Measurements from ENCODE around the gene BDP1. TPM values are rescaled to one million over a fixed set of nuclear protein-coding genes. Genes with fewer than 3 reads are reported as not detected.
A peak's percentile ranks its signal among the peaks of the same experiment; 100 is the strongest.
"Not testable (repeated sequence)": the region's sequence is repeated elsewhere in the genome, so short reads cannot be mapped to it uniquely, and the experiment has no call there.

The BDP1 gene
- total RNA-seq, 1 donor from 2014 or later = 19.1 TPM

DNA sequence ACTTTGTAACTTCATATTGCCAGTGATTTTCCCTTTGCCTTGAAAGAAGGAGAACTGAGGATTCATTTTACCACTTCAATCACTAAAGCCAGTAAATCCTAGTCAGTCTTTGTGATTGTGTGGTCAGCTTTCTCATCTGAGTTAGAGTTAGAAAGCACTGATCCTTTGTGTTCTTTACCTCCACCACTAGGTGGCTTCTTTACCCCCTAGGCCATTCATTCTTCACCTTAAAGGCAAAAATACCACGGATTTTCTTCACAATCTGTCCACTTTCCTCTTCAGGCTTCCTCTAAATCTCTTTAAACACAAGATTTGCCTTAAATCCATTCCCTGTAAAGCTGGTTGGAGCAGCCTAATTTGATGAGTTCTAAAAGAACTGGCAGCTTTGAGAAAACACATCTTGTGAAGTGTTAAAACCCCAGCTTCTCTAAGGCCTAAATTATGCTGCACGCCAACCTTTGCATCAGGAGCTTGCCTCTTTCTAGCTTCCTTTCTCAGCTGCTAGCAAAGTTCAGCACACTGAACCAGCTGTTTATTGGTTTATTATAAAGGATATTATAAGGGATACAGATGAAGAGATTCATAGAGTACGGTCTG is 20.4 kb downstream of the BDP1 start:
- no peak overlapping the region for H3K27ac Mint-ChIP-seq (ENCODE audit: unreplicated experiment)
- TF ChIP-seq, protein P1, sequence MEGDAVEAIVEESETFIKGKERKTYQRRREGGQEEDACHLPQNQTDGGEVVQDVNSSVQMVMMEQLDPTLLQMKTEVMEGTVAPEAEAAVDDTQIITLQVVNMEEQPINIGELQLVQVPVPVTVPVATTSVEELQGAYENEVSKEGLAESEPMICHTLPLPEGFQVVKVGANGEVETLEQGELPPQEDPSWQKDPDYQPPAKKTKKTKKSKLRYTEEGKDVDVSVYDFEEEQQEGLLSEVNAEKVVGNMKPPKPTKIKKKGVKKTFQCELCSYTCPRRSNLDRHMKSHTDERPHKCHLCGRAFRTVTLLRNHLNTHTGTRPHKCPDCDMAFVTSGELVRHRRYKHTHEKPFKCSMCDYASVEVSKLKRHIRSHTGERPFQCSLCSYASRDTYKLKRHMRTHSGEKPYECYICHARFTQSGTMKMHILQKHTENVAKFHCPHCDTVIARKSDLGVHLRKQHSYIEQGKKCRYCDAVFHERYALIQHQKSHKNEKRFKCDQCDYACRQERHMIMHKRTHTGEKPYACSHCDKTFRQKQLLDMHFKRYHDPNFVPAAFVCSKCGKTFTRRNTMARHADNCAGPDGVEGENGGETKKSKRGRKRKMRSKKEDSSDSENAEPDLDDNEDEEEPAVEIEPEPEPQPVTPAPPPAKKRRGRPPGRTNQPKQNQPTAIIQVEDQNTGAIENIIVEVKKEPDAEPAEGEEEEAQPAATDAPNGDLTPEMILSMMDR (IDR thresholded peaks at IDR 0.05) = peak; percentile 82
- no peak for DNase-seq (ENCODE audit: low spot score)
- H3K4me1 Mint-ChIP-seq (ENCODE audit: low read depth) = no peaks in the 10 kb centered on the region
- H3K27me3 Mint-ChIP-seq (ENCODE audit: low read depth) = no peaks in the 10 kb centered on the region
- no peaks in the 10 kb centered on the region for H3K9me3 Mint-ChIP-seq (ENCODE audit: low read depth)
- H3K36me3 Mint-ChIP-seq (ENCODE audit: low read depth) = peaks cover 17% of the 10 kb centered on the region
- H3K4me3 Mint-ChIP-seq (ENCODE audit: unreplicated experiment) = no peak overlapping the region

DNA sequence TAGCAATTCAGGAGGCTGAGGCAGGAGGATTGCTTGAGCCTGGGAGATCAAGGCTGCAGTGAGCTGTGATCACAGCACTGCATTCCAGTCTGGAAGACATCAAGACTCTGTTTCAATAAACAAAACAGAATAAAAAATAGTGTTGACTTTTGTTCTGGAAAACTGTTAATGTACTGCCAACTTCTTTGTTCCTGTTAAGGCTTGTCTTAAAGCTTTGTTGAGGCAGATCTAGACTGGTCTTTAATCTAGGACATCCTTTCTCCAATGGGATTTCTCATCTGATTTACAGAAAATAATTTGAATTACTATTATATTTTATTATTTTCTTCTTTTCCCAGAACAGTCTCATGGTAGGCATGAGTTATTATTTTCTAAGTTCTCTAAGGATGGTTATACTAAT is 26.0 kb downstream of the BDP1 start:
- TF ChIP-seq, protein P1 (IDR thresholded peaks at IDR 0.05) = no peak
- H3K27me3 Mint-ChIP-seq (ENCODE audit: low read depth) = no peaks in the 10 kb centered on the region
- no peaks in the 10 kb centered on the region for H3K9me3 Mint-ChIP-seq (ENCODE audit: low read depth)
- no peak overlapping the region for H3K4me3 Mint-ChIP-seq (ENCODE audit: unreplicated experiment)
- peaks cover 24% of the 10 kb centered on the region for H3K4me1 Mint-ChIP-seq (ENCODE audit: low read depth)
- no peak for DNase-seq (ENCODE audit: low spot score)
- no peak overlapping the region for H3K27ac Mint-ChIP-seq (ENCODE audit: unreplicated experiment)
- peaks cover 13% of the 10 kb centered on the region for H3K36me3 Mint-ChIP-seq (ENCODE audit: low read depth)

DNA sequence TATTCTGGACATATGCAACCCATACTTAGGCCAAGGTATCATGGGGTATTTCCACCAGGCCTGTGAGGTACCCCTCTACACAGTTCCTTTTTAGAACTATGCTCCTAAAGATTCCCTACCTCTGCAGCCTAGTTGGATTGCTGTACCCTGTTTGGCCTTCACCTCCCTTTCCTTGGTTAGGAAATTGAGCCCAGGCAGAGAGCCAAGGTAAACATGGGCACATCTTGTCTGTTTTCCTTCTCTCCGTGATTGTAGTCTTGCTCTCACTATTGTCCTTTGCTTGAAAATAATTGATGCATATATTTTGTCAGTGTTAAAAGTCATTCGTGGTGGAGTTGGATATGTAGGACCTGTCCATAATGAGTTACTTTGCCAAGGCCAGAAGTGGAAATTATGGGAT is 26.7 kb downstream of the BDP1 start:
- no peaks in the 10 kb centered on the region for H3K27me3 Mint-ChIP-seq (ENCODE audit: low read depth)
- no peak for DNase-seq (ENCODE audit: low spot score)
- no peak overlapping the region for H3K27ac Mint-ChIP-seq (ENCODE audit: unreplicated experiment)
- peaks cover 24% of the 10 kb centered on the region for H3K4me1 Mint-ChIP-seq (ENCODE audit: low read depth)
- no peaks in the 10 kb centered on the region for H3K9me3 Mint-ChIP-seq (ENCODE audit: low read depth)
- peaks cover 17% of the 10 kb centered on the region for H3K36me3 Mint-ChIP-seq (ENCODE audit: low read depth)
- no peak overlapping the region for H3K4me3 Mint-ChIP-seq (ENCODE audit: unreplicated experiment)
- TF ChIP-seq, protein P1 (IDR thresholded peaks at IDR 0.05) = no peak

DNA sequence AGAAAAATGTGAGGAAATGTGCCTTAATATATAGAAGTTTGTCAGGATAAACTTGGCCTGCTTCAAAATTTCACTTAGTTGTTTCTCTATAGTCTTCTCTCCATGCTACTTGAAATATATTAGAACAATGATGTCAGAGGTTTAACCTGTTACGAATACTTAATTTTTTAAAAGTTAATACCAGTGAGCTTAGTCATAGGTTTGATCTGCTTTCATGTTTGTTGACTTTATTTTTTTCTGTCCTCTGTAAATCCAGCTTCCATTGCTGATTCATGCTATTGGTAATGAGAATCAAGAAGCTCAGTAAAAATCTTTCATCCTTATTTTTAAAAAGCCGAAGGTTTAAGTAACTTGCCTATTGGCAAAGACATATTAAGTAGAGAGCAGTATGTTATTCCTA is 27.9 kb downstream of the BDP1 start:
- DNase-seq (ENCODE audit: low spot score) = no peak
- H3K36me3 Mint-ChIP-seq (ENCODE audit: low read depth) = peaks cover 21% of the 10 kb centered on the region

DNA sequence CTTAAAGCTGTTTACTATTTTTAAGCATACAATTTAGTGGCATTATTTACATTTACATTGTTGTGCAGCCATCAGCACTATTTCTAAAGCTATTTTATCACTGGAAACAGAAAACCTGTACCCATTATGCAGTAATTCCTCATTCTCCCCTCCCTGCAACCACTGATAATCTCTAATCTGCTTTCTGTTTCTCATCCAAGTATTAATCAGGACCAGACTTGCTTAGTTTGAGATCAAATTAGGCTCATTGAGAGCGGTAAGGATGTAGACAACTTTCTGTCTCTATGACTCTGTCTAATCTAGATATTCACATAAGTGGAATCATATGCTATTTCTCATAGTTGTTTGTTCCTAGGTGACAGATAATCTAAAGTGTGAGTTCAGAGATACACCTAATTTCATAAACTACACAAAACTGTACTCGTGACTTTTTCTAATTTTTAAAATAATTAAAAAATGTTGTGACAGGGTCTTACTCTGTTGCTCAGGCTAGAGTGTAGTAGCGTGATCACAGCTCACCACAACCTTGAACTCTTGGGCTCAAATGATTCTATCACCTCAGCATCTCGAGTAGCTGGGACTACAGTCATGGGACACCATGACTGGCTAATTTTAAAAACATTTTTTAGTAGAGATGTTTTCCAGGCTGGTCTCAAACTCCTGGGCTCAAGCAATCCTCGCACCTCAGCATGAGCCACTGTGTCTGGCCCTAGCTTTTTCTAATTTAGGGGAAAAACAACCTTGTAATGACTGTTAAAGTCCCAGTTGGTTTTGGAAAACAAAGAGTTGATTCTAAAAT is 37.6 kb downstream of the BDP1 start:
- Mint-ChIP-seq H3K9me3 (ENCODE audit: low read depth) (no peaks in the 10 kb centered on the region), H3K27me3 (ENCODE audit: low read depth) (no peaks in the 10 kb centered on the region), H3K27ac (ENCODE audit: unreplicated experiment) (no peak overlapping the region), H3K4me3 (ENCODE audit: unreplicated experiment) (no peak overlapping the region), H3K36me3 (ENCODE audit: low read depth) (peaks cover 30% of the 10 kb centered on the region), H3K4me1 (ENCODE audit: low read depth) (no peaks in the 10 kb centered on the region)
- no peak for DNase-seq (ENCODE audit: low spot score)
- TF ChIP-seq, protein P1 (IDR thresholded peaks at IDR 0.05) = no peak

More for the DNA sequence above, 27.9 kb downstream of the BDP1 start:
- TF ChIP-seq, protein P1 (IDR thresholded peaks at IDR 0.05) = no peak
- peak overlapping the region; percentile 70 for H3K27ac Mint-ChIP-seq (ENCODE audit: unreplicated experiment)
- H3K9me3 Mint-ChIP-seq (ENCODE audit: low read depth) = no peaks in the 10 kb centered on the region
- H3K27me3 Mint-ChIP-seq (ENCODE audit: low read depth) = no peaks in the 10 kb centered on the region
- H3K4me1 Mint-ChIP-seq (ENCODE audit: low read depth) = peaks cover 24% of the 10 kb centered on the region
- no peak overlapping the region for H3K4me3 Mint-ChIP-seq (ENCODE audit: unreplicated experiment)

DNA sequence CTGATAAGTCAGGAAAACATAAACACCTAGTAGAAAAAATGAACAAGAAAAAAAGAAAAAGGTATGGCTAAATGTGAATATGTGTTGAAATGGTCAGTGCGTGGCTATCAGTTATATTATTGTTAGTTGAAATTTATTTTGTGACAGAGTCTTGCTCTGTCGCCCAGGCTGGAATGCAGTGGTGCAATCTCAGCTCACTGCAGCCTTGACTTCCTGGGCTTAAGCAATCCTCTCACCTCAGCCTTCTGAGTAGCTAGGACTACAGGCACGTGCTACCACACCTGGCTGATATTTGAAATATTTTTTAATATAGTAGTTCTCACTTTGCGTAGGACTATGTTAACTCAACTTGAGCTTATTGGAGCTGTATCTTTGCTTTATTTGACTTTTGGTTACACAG is 38.8 kb downstream of the BDP1 start:
- DNase-seq (ENCODE audit: low spot score); H3K27me3 Mint-ChIP-seq (ENCODE audit: low read depth); H3K27ac Mint-ChIP-seq (ENCODE audit: unreplicated experiment); H3K9me3 Mint-ChIP-seq (ENCODE audit: low read depth); H3K4me1 Mint-ChIP-seq (ENCODE audit: low read depth); H3K4me3 Mint-ChIP-seq (ENCODE audit: unreplicated experiment): not testable (repeated sequence)
- peaks cover 29% of the 10 kb centered on the region for H3K36me3 Mint-ChIP-seq (ENCODE audit: low read depth)

DNA sequence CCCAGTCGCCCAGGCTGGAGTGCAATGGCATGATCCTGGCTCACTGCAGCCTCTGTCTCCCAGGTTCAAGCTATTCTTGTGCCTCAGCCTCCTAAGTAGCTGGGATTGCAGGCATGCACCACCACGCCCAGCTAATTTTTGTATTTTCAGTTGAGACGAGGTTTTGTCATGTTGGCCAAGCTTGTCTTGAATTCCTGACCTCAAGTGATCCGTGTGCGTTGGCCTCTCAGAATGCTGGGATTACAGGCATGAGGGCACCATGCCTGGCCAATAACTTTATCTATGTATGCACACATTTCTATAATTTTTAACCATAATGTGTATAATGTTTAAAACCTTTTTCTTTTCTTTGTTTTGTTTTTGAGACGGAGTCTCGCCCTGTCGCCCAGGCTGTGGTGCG is 43.3 kb downstream of the BDP1 start:
- H3K27ac Mint-ChIP-seq (ENCODE audit: unreplicated experiment) = not testable (repeated sequence)

More for the DNA sequence above, 43.3 kb downstream of the BDP1 start:
- H3K4me1 Mint-ChIP-seq (ENCODE audit: low read depth); H3K4me3 Mint-ChIP-seq (ENCODE audit: unreplicated experiment); H3K9me3 Mint-ChIP-seq (ENCODE audit: low read depth); DNase-seq (ENCODE audit: low spot score); H3K27me3 Mint-ChIP-seq (ENCODE audit: low read depth): not testable (repeated sequence)
- peaks cover 29% of the 10 kb centered on the region for H3K36me3 Mint-ChIP-seq (ENCODE audit: low read depth)

All from chondrocyte (in vitro differentiated cells).